SK-N-SH (cell line): ENCODE results near the gene ARPC5.

ENCODE experiments used
- CTCF ChIP-seq: fragments of 200-600 bp; sonication (generic); IDR thresholded peaks from 2 replicates; pipeline ENCODE4 v1.6.1; 2017; ENCODE audit warnings: antibody characterized with exemption, mild to moderate bottlenecking, moderate library complexity
- EP300 ChIP-seq, 2 experiments: IDR thresholded peaks; 2 replicates each; pipeline versions ENCODE4 v1.4.0 to v1.6.1; 2012; ENCODE audit warnings: borderline replicate concordance in 1 of 2, low read depth in 1 of 2, low read length in 1 of 2
- EZH2phosphoT487 ChIP-seq: fragments of 200-600 bp; sonication (generic); IDR thresholded peaks from 2 replicates; pipeline ENCODE4 v1.6.1; 2017; ENCODE audit warnings: low read depth, mixed run types, mild to moderate bottlenecking, antibody characterized with exemption, moderate library complexity, borderline replicate concordance
- FOXJ3 ChIP-seq: sonication (generic); formaldehyde crosslinking; IDR thresholded peaks from 2 replicates; pipeline ENCODE4 v1.5.1; 2020; ENCODE audit warnings: mild to moderate bottlenecking, missing genetic modification reagents
- GATA2 ChIP-seq: sonication (generic); formaldehyde crosslinking; IDR thresholded peaks from 2 replicates; pipeline ENCODE4 v1.5.0; 2020; ENCODE audit warnings: mild to moderate bottlenecking, missing genetic modification reagents
- JUND ChIP-seq: IDR thresholded peaks from 2 replicates; pipeline ENCODE4 v1.4.0; 2012
- MXI1 ChIP-seq: IDR thresholded peaks from 2 replicates; pipeline ENCODE4 v1.6.1; 2012; ENCODE audit warnings: mild to moderate bottlenecking, low read depth, low read length, improper control_type of control experiment
- POLR2AphosphoS5 ChIP-seq: IDR thresholded peaks from 2 replicates; pipeline ENCODE4 v1.6.1; 2012; ENCODE audit warnings: low read depth, low read length
- RCOR1 ChIP-seq: fragments of 150-350 bp; IDR thresholded peaks from 2 replicates; pipeline ENCODE4 v1.6.1; 2017; ENCODE audit warnings: antibody characterized with exemption, low read length
- REST ChIP-seq: IDR thresholded peaks from 2 replicates; pipeline ENCODE4 v1.6.1; 2012; ENCODE audit warnings: mild to moderate bottlenecking, low read depth, low read length, moderate library complexity
- SIN3A ChIP-seq: IDR thresholded peaks from 2 replicates; pipeline ENCODE4 v1.6.1; 2012; ENCODE audit warnings: low read depth, mild to moderate bottlenecking, low read length, moderate library complexity, borderline replicate concordance
- TAF1 ChIP-seq: IDR thresholded peaks from 2 replicates; pipeline ENCODE4 v1.6.1; 2012; ENCODE audit warnings: low read depth, mild to moderate bottlenecking, low read length, moderate library complexity, borderline replicate concordance
- TEAD4 ChIP-seq: IDR thresholded peaks from 2 replicates; pipeline ENCODE4 v1.4.0; 2012; ENCODE audit warnings: mild to moderate bottlenecking, borderline replicate concordance; ENCODE audit not compliant: insufficient read depth
- YY1 ChIP-seq: IDR thresholded peaks from 2 replicates; pipeline ENCODE4 v1.4.0; 2012; ENCODE audit warnings: low read depth, mild to moderate bottlenecking

GRCh38 chr1:183575606-183576005, 60.0 kb downstream of the ARPC5 start:
- no peak for TF ChIP-seq POLR2AphosphoS5
- TF ChIP-seq TAF1, result no peak
- no peak for TF ChIP-seq CTCF
- no peak for TF ChIP-seq EZH2phosphoT487
- no peak for TF ChIP-seq REST
- TF ChIP-seq RCOR1, result no peak
- TF ChIP-seq FOXJ3 (CRISPR knock-in tag), result no peak
- TF ChIP-seq TEAD4, result no peak
- no peak for TF ChIP-seq SIN3A
- TF ChIP-seq YY1, result no peak
- TF ChIP-seq JUND, result no peak
- no peak for TF ChIP-seq GATA2 (CRISPR knock-in tag)
- TF ChIP-seq MXI1, result no peak
- TF ChIP-seq EP300 (IDR thresholded peaks at IDR 0.05; ENCODE audit: borderline replicate concordance in 1 of 2, low read depth in 1 of 2, low read length in 1 of 2), result no peak
